ENCODE results near the gene CNTN4. TPM values are rescaled to one million over a fixed set of nuclear protein-coding genes. Genes with fewer than 3 reads are reported as not detected.

CNTN4 gene
- total RNA-seq, 1 donor from 2014 or later = 16.1 TPM

- no peak for DNase-seq (ENCODE audit: low spot score, unreplicated experiment)
- no peak for TF ChIP-seq CTCF (IDR thresholded peaks at IDR 0.05; ENCODE audit: unreplicated experiment)
- no peaks in the 10 kb centered on the region for H3K9me3 Mint-ChIP-seq (ENCODE audit: low read depth)
- H3K36me3 Mint-ChIP-seq (ENCODE audit: insufficient read depth) = no peaks in the 10 kb centered on the region
- H3K27me3 Mint-ChIP-seq = no peaks in the 10 kb centered on the region
- no peaks in the 10 kb centered on the region for H3K4me1 Mint-ChIP-seq (ENCODE audit: low read depth)
- H3K27ac Mint-ChIP-seq = no peak overlapping the region
- no peak overlapping the region for H3K4me3 Mint-ChIP-seq (ENCODE audit: low read depth)
These were observed 741.2 kb downstream of the CNTN4 start for GRCh38 chr3:2839876-2840275.

DNA sequence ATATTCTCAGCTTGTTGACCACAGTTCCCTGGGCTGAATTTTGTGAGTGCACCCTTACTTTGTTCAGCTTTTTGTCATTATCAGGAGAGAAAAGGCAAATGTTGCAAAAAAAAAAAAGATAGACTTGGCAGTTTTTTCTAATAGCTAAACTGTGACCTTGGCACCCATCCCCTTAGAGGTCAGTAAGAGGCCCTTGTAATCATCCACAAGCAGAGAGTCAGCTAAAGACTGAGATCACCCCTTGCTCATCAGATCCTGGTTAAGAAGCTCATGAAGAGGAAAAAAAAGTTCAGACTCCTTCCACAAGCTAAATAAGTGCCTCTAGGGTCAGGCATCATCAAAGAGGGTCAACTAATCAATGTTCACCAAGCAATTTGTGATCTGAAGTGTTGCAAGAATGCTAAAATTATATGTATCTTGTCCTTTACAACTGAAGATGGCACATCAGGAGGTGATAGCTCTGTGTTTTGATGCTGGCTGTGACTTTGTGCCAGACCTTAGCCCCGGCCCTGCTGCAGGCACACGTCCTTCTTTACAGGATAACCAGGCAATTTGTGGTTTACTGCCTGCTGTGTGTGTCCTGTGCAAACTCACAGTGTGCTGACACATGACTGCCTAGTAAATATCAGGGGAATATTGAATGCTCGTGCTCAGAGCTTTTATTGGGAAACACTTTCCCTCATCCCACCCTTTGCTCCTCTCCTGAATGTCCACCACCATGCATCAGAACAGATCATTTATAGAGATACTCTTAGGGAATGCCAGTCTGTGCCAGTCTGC, 748.6 kb downstream of the CNTN4 start:
- H3K27me3 Mint-ChIP-seq = no peaks in the 10 kb centered on the region
- no peak overlapping the region for H3K4me3 Mint-ChIP-seq (ENCODE audit: low read depth)
- H3K36me3 Mint-ChIP-seq (ENCODE audit: insufficient read depth) = no peaks in the 10 kb centered on the region
- peaks cover 3% of the 10 kb centered on the region for H3K9me3 Mint-ChIP-seq (ENCODE audit: low read depth)
- no peak overlapping the region for H3K27ac Mint-ChIP-seq
- no peak for DNase-seq (ENCODE audit: low spot score, unreplicated experiment)
- TF ChIP-seq CTCF (IDR thresholded peaks at IDR 0.05; ENCODE audit: unreplicated experiment) = no peak
- H3K4me1 Mint-ChIP-seq (ENCODE audit: low read depth) = peaks cover 26% of the 10 kb centered on the region

DNA sequence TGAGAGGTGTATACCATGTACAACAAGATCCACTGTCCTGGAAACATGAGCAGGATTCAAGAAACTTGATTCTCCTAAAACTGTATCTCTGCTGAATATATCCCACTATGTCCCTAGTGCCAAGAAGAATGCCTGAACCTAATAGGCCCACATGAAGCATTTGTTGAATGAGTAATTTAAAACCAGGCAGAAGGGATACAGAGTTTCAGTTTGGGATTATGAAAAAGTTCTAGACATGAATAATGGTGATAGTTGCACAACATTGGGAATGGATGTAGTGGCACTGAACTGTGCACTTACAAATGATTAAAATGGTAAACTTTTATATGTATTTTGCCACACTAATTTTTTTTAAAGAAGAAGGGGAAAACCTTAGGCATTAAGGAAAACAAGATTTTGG, 750.4 kb downstream of the CNTN4 start:
- Mint-ChIP-seq H3K27me3 (no peaks in the 10 kb centered on the region), H3K36me3 (ENCODE audit: insufficient read depth) (no peaks in the 10 kb centered on the region), H3K4me1 (ENCODE audit: low read depth) (peaks cover 26% of the 10 kb centered on the region), H3K9me3 (ENCODE audit: low read depth) (peaks cover 3% of the 10 kb centered on the region), H3K4me3 (ENCODE audit: low read depth) (no peak overlapping the region), H3K27ac (no peak overlapping the region)
- no peak for TF ChIP-seq CTCF (IDR thresholded peaks at IDR 0.05; ENCODE audit: unreplicated experiment)
- DNase-seq (ENCODE audit: low spot score, unreplicated experiment) = no peak

GRCh38 chr3:2850701-2851100, 752.0 kb downstream of the CNTN4 start:
- DNase-seq (ENCODE audit: low spot score, unreplicated experiment) = no peak
- no peak for TF ChIP-seq CTCF (IDR thresholded peaks at IDR 0.05; ENCODE audit: unreplicated experiment)
- Mint-ChIP-seq H3K36me3 (ENCODE audit: insufficient read depth) (no peaks in the 10 kb centered on the region), H3K4me1 (ENCODE audit: low read depth) (peaks cover 26% of the 10 kb centered on the region), H3K27ac (peak overlapping the region; percentile 16), H3K27me3 (no peaks in the 10 kb centered on the region), H3K9me3 (ENCODE audit: low read depth) (peaks cover 3% of the 10 kb centered on the region), H3K4me3 (ENCODE audit: low read depth) (peak overlapping the region; percentile 35)

- H3K36me3 Mint-ChIP-seq (ENCODE audit: insufficient read depth) = no peaks in the 10 kb centered on the region
- peak overlapping the region; percentile 70 for H3K27ac Mint-ChIP-seq
These were observed 752.7 kb downstream of the CNTN4 start for GRCh38 chr3:2851361-2851760.

More at GRCh38 chr3:2851361-2851760, 752.7 kb downstream of the CNTN4 start:
- no peaks in the 10 kb centered on the region for H3K27me3 Mint-ChIP-seq
- H3K4me1 Mint-ChIP-seq (ENCODE audit: low read depth) = peaks cover 31% of the 10 kb centered on the region
- peak overlapping the region; percentile 35 for H3K4me3 Mint-ChIP-seq (ENCODE audit: low read depth)
- no peak for TF ChIP-seq CTCF (IDR thresholded peaks at IDR 0.05; ENCODE audit: unreplicated experiment)
- peaks cover 3% of the 10 kb centered on the region for H3K9me3 Mint-ChIP-seq (ENCODE audit: low read depth)
- no peak for DNase-seq (ENCODE audit: low spot score, unreplicated experiment)

Measured in progenitor cell of endocrine pancreas (in vitro differentiated cells).